K562 (cell line): ENCODE data around the gene GMDS. TPM values are rescaled to one million over a fixed set of nuclear protein-coding genes. Genes with fewer than 3 reads are reported as not detected.

Experiments
- ATAC-seq: fragments of 200-7000 bp; cut with Tn5 transposase; 3 replicates; pipeline ENCODE4 v1.9.1; 2020; ENCODE audit warnings: moderate library complexity
- BruUV-seq: library from RNA; stranded (reverse); fragments of 400-500 nt; replicated peaks from 2 replicates; lab custom pipeline; 2021; lab: Mats Ljungman, UMichigan
- CTCF ChIA-PET: fragments of 300-600 bp; formaldehyde crosslinking; extraction: SDS; loops from one replicate; lab custom pipeline; 2021; ENCODE audit warnings: low intra/inter-chr PET ratio; lab: Yijun Ruan, JAX
- POLR2A ChIA-PET: fragments of 300-600, 350-650 bp; sonication (Branson Sonifier 250); formaldehyde crosslinking; extraction: SDS; loops from one replicate; lab custom pipeline; 2021; ENCODE audit warnings: antibody characterized with exemption, inconsistent platforms; lab: Yijun Ruan, JAX
- DNase-seq, 4 experiments: peaks; one replicate each; pipeline versions ENCODE4 v3.0.0 to v3.0.0-alpha.2; 2011 to 2018; ENCODE audit warnings: low spot score in 3 of 4, mixed read lengths in 3 of 4; ENCODE audit errors: extremely low read depth in 1 of 4
- FAIRE-seq: peaks from 2 replicates; lab custom pipeline; 2011; peaks lifted over from hg19 to GRCh38; lab: Jason Lieb, UNC
- H2AFZ ChIP-seq: 2 replicates; pipeline ENCODE4 v1.6.0; 2011; ENCODE audit warnings: low read depth, low read length, control low read depth, inconsistent platforms
- H3K27ac ChIP-seq: fragments of 200-600 bp; 3 replicates; pipeline ENCODE4 v1.8.0; 2011; ENCODE audit warnings: low read depth, mild to moderate bottlenecking, control low read depth, inconsistent platforms, low read length, moderate library complexity, mixed read lengths; ENCODE audit errors: extremely low read depth
- H3K27me3 ChIP-seq, 2 experiments: fragments of 300-600 bp in 1 of 2; 2 replicates in 1 of 2; 3 replicates in 1 of 2; pipeline versions ENCODE4 v1.6.0 to v1.8.0; 2011; ENCODE audit warnings: inconsistent platforms in 2 of 2, low read length in 2 of 2, mild to moderate bottlenecking in 1 of 2, mixed read lengths in 1 of 2, moderate library complexity in 1 of 2; ENCODE audit not compliant: control insufficient read depth in 2 of 2, insufficient read depth in 2 of 2
- H3K36me3 ChIP-seq: fragments of 300-600 bp; 3 replicates; pipeline ENCODE4 v1.8.0; 2011; ENCODE audit warnings: mild to moderate bottlenecking, low read length, inconsistent platforms; ENCODE audit not compliant: control insufficient read depth, insufficient read depth
- H3K4me1 ChIP-seq, 2 experiments: fragments of 200-600 bp in 1 of 2; replicated peaks in 1 of 2; 2 replicates in 1 of 2; 3 replicates in 1 of 2; pipeline versions ENCODE4 v1.5.1 to v1.8.0; 2011; ENCODE audit warnings: inconsistent platforms in 2 of 2, low read length in 2 of 2, mild to moderate bottlenecking in 1 of 2, mixed read lengths in 1 of 2, moderate library complexity in 1 of 2; ENCODE audit not compliant: control insufficient read depth in 2 of 2, insufficient read depth in 2 of 2
- H3K4me2 ChIP-seq: 2 replicates; pipeline ENCODE4 v1.6.1; 2011; ENCODE audit warnings: low read length, control low read depth, inconsistent platforms, mixed read lengths; ENCODE audit not compliant: insufficient read depth
- H3K4me3 ChIP-seq: fragments of 200-600 bp; sonication (generic), shearing (Covaris generic); 2 replicates; pipeline ENCODE4 v1.5.1; 2016; ENCODE audit warnings: control low read depth, inconsistent platforms
- H3K79me2 ChIP-seq: fragments of 200-600 bp; 3 replicates; pipeline ENCODE4 v1.8.0; 2011; ENCODE audit warnings: low read length, inconsistent platforms; ENCODE audit not compliant: control insufficient read depth, insufficient read depth
- H3K9ac ChIP-seq, 2 experiments: 2 replicates each; pipeline versions ENCODE4 v1.6.0 to v1.6.1; 2011; ENCODE audit warnings: low read depth in 2 of 2, low read length in 2 of 2, control low read depth in 1 of 2, inconsistent platforms in 1 of 2, mild to moderate bottlenecking in 1 of 2, mixed read lengths in 1 of 2; ENCODE audit not compliant: insufficient read depth in 1 of 2
- H3K9me1 ChIP-seq: one replicate; pipeline ENCODE4 v1.6.0; 2011; ENCODE audit warnings: inconsistent platforms, mild to moderate bottlenecking, low read length, moderate library complexity; ENCODE audit not compliant: control insufficient read depth, insufficient read depth
- H3K9me3 ChIP-seq: replicated peaks from 2 replicates; pipeline ENCODE4 v1.5.1; 2011; ENCODE audit warnings: low read depth, low read length, inconsistent platforms; ENCODE audit not compliant: control insufficient read depth, insufficient read depth
- H4K20me1 ChIP-seq: replicated peaks from 2 replicates; pipeline ENCODE4 v1.6.1; 2011; ENCODE audit warnings: low read length, inconsistent platforms, mixed read lengths; ENCODE audit not compliant: control insufficient read depth, insufficient read depth
- DMBX1 ChIP-seq: fragments of 250-450 bp; sonication (Bioruptor Pico); IDR thresholded peaks from 2 replicates; pipeline ENCODE4 v1.8.0; 2022; ENCODE audit warnings: inconsistent platforms, mild to moderate bottlenecking, moderate library complexity, borderline replicate concordance
- HDAC6 ChIP-seq: IDR thresholded peaks from 2 replicates; pipeline ENCODE4 v1.6.1; 2012; ENCODE audit warnings: low read depth, mild to moderate bottlenecking, control low read depth, inconsistent platforms, low read length, moderate library complexity
- HMBOX1 ChIP-seq: sonication (generic); IDR thresholded peaks from 2 replicates; pipeline ENCODE4 v1.6.1; 2016
- XRCC4 ChIP-seq: IDR thresholded peaks from one replicate; pipeline ENCODE4 v1.6.1; 2011; ENCODE audit not compliant: insufficient read depth, insufficient read length; ENCODE audit errors: extremely low read depth
- ZC3H8 ChIP-seq: fragments of 450-650 bp; IDR thresholded peaks from 2 replicates; pipeline ENCODE4 v1.6.1; 2017
- ZNF232 ChIP-seq: sonication (generic); formaldehyde crosslinking; IDR thresholded peaks from 2 replicates; pipeline ENCODE4 v1.8.0; 2022; ENCODE audit warnings: mild to moderate bottlenecking, missing genetic modification reagents
- ZNF384 ChIP-seq: IDR thresholded peaks from 2 replicates; pipeline ENCODE4 v1.6.1; 2012; ENCODE audit warnings: low read depth, low read length, improper control_type of control experiment
- WGBS: fragments of 100-300 bp; shearing (Covaris generic); methylation state at CpG from one replicate; pipeline ENCODE4 v1.1.6; 2016; ENCODE audit warnings: low coverage, mixed read lengths; ENCODE audit not compliant: insufficient coverage; ENCODE audit errors: missing lambda C conversion rate; 5-methylcytosine and 5-hydroxymethylcytosine counted together
- in situ Hi-C: fragments of 300-500 bp; cut with MboI; formaldehyde crosslinking; loops from 4 replicates; pipeline ENCODE4 v1.15.0; 2018; ENCODE audit warnings: inconsistent platforms, mixed read lengths
- intact Hi-C: fragments of 100-400 bp; cut with micrococcal nuclease; formaldehyde crosslinking; loops from 2 replicates; pipeline ENCODE4 v1.14.2; 2022
- polyA plus RNA-seq, 8 experiments: library from polyadenylated mRNA; depleted of rRNA in 4 of 8; stranded (reverse) in 5 of 8; unstranded in 3 of 8; fragments of >200 nt; fragmentation: Nextera tagmentation in 2 of 8; fragmentation: Illumina TruSeq in 1 of 8; extraction: Ambion mirVana in 2 of 8; extraction: Trizol in 1 of 8; gene quantifications; 2 replicates each; pipeline versions ENCODE4 v1.2.1 to v1.2.3, GENCODE V29; 2011 to 2014; ENCODE audit warnings: inconsistent platforms in 1 of 8, missing spikeins in 1 of 8
- total RNA-seq, 7 experiments: library from RNA; depleted of rRNA in 6 of 7; stranded (reverse); fragments of >200 nt in 6 of 7; fragmentation: Illumina TruSeq in 2 of 7; extraction: Trizol in 2 of 7; gene quantifications; 2 replicates each; pipeline versions ENCODE4 v1.2.1 to v1.2.3, GENCODE V29; 2011 to 2021; ENCODE audit warnings: low replicate concordance in 1 of 7
- TF ChIP-seq, protein P1 (sequence below): conservative IDR thresholded peaks from 2 replicates; pipeline ENCODE4 v1.6.1; 2011; ENCODE audit warnings: low read depth, mild to moderate bottlenecking, low read length; ENCODE audit not compliant: control insufficient read depth
- TF ChIP-seq, protein P2 (sequence below): fragments of 450-650 bp; formaldehyde crosslinking; IDR thresholded peaks from 2 replicates; pipeline ENCODE4 v1.4.0; 2020; ENCODE audit warnings: mild to moderate bottlenecking, mixed read lengths

The GMDS gene
- total and polyA plus RNA-seq, 9 of the 15 experiments (the other 6 are each of a cell fraction or from before 2014, with no cell fraction given), result 0.48 to 31.8 (median 13.4) TPM

- no peak overlapping the region for H3K9ac ChIP-seq
- H3K36me3 ChIP-seq, result no peaks in the 10 kb centered on the region
- intact Hi-C loops, result no loop called here
- no peak for TF ChIP-seq ZNF384
- TF ChIP-seq, protein P1, sequence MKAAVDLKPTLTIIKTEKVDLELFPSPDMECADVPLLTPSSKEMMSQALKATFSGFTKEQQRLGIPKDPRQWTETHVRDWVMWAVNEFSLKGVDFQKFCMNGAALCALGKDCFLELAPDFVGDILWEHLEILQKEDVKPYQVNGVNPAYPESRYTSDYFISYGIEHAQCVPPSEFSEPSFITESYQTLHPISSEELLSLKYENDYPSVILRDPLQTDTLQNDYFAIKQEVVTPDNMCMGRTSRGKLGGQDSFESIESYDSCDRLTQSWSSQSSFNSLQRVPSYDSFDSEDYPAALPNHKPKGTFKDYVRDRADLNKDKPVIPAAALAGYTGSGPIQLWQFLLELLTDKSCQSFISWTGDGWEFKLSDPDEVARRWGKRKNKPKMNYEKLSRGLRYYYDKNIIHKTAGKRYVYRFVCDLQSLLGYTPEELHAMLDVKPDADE, result no peak
- TF ChIP-seq XRCC4, result no peak
- no peak for TF ChIP-seq HDAC6
- no peak for TF ChIP-seq HMBOX1
- no peak for TF ChIP-seq ZNF232 (CRISPR knock-in tag)
- no peak for TF ChIP-seq ZC3H8
- TF ChIP-seq, protein P2, sequence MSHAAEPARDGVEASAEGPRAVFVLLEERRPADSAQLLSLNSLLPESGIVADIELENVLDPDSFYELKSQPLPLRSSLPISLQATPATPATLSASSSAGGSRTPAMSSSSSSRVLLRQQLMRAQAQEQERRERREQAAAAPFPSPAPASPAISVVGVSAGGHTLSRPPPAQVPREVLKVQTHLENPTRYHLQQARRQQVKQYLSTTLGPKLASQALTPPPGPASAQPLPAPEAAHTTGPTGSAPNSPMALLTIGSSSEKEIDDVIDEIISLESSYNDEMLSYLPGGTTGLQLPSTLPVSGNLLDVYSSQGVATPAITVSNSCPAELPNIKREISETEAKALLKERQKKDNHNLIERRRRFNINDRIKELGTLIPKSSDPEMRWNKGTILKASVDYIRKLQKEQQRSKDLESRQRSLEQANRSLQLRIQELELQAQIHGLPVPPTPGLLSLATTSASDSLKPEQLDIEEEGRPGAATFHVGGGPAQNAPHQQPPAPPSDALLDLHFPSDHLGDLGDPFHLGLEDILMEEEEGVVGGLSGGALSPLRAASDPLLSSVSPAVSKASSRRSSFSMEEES (CRISPR knock-in tag), result no peak
- TF ChIP-seq DMBX1 (CRISPR knock-in tag), result no peak
- in situ Hi-C loops, result no loop called here
- no peak overlapping the region for H3K4me3 ChIP-seq
- no peak overlapping the region for H2AFZ ChIP-seq
- no peaks in the 10 kb centered on the region for H3K79me2 ChIP-seq
- peaks cover 39 to 69% of the 10 kb centered on the region in 2 experiments for H3K27me3 ChIP-seq
- no peak for ATAC-seq
- CTCF ChIA-PET, result no interaction called here
- POLR2A ChIA-PET, result interaction anchor here (0.7 to 1.1 kb wide), 2 partner anchors 9 to 28 kb away, joined by 3 read pairs; no protein-coding TSS in a partner anchor
- WGBS, result 3% methylated on average over 14 of the region's 14 CpGs
- H3K4me2 ChIP-seq, result no peak overlapping the region
- H4K20me1 ChIP-seq, result peaks cover 20% of the 10 kb centered on the region
- DNase-seq, result no peak
- H3K27ac ChIP-seq, result no peak overlapping the region
- no TSS peak for BruUV-seq
- no peaks in the 10 kb centered on the region for H3K4me1 ChIP-seq
- H3K9me3 ChIP-seq, result no peaks in the 10 kb centered on the region
- no peak for FAIRE-seq
- no peaks in the 10 kb centered on the region for H3K9me1 ChIP-seq
These were observed 599.8 kb downstream of the GMDS start for GRCh38 chr6:1645466-1646185.
